HepG2 (cell line): ENCODE data around the gene SURF2. TPM values are rescaled to one million over a fixed set of nuclear protein-coding genes. Genes with fewer than 3 reads are reported as not detected.

ENCODE experiments used
- ATAC-seq: fragments of 200-7000 bp; cut with Tn5 transposase; 3 replicates; pipeline ENCODE4 v1.9.1; 2020; ENCODE audit warnings: mild to moderate bottlenecking, moderate library complexity
- BruUV-seq: library from RNA; stranded (reverse); fragments of 400-500 nt; replicated peaks from 2 replicates; lab custom pipeline; 2021; lab: Mats Ljungman, UMichigan
- CTCF ChIA-PET: fragments of 300-600 bp; formaldehyde crosslinking; extraction: SDS; loops from one replicate; lab custom pipeline; 2021; ENCODE audit warnings: low total read pairs, inconsistent platforms, low intra/inter-chr PET ratio; lab: Yijun Ruan, JAX
- POLR2A ChIA-PET: fragments of 350-600 bp; sonication (Branson Sonifier 250); formaldehyde crosslinking; loops from one replicate; lab custom pipeline; 2020; ENCODE audit warnings: antibody characterized with exemption, inconsistent platforms; lab: Yijun Ruan, JAX
- DNase-seq: peaks from one replicate; pipeline ENCODE4 v3.0.0-alpha.2; 2015; ENCODE audit warnings: low spot score
- FAIRE-seq: peaks from 3 replicates; lab custom pipeline; 2011; peaks lifted over from hg19 to GRCh38; lab: Jason Lieb, UNC
- H2AFZ ChIP-seq: one replicate; pipeline ENCODE4 v1.6.1; 2011; ENCODE audit warnings: low read length, inconsistent platforms
- H3K27ac ChIP-seq: fragments of 300-600 bp; 3 replicates; pipeline ENCODE4 v1.8.0; 2011; ENCODE audit warnings: mixed run types, mild to moderate bottlenecking, mixed read lengths, low read length, inconsistent platforms; ENCODE audit not compliant: insufficient read depth; ENCODE audit errors: extremely low read length
- H3K27me3 ChIP-seq, 2 experiments: fragments of 200-600 bp in 1 of 2; 2 replicates in 1 of 2; 3 replicates in 1 of 2; pipeline versions ENCODE4 v1.6.0 to v1.8.0; 2011; ENCODE audit warnings: low read length in 2 of 2, mild to moderate bottlenecking in 2 of 2, moderate library complexity in 2 of 2, inconsistent platforms in 1 of 2; ENCODE audit not compliant: insufficient read depth in 2 of 2, control insufficient read depth in 1 of 2
- H3K36me3 ChIP-seq, 2 experiments: fragments of 200-600 bp in 1 of 2; replicated peaks in 1 of 2; 2 replicates in 1 of 2; 3 replicates in 1 of 2; pipeline versions ENCODE4 v1.5.1 to v1.8.0; 2011; ENCODE audit warnings: low read length in 2 of 2, inconsistent platforms in 1 of 2; ENCODE audit not compliant: insufficient read depth in 2 of 2, control insufficient read depth in 1 of 2
- H3K4me1 ChIP-seq: 2 replicates; pipeline ENCODE4 v1.5.1; 2012; ENCODE audit warnings: low read length, inconsistent platforms; ENCODE audit not compliant: insufficient read depth
- H3K4me2 ChIP-seq: 2 replicates; pipeline ENCODE4 v1.6.0; 2011; ENCODE audit warnings: low read depth, low read length, inconsistent platforms
- H3K4me3 ChIP-seq, 3 experiments: fragments of 200-600 bp in 1 of 3; sonication (generic), shearing (Covaris generic) in 1 of 3; replicated peaks in 1 of 3; 2 replicates each; pipeline ENCODE4 v1.5.1; 2011 to 2016; ENCODE audit warnings: low read length in 3 of 3, inconsistent platforms in 2 of 3, low read depth in 2 of 3, mild to moderate bottlenecking in 2 of 3, control low read depth in 1 of 3, mixed read lengths in 1 of 3; ENCODE audit not compliant: insufficient read depth in 1 of 3
- H3K79me2 ChIP-seq: one replicate; pipeline ENCODE4 v1.6.1; 2011; ENCODE audit warnings: low read length, inconsistent platforms; ENCODE audit not compliant: insufficient read depth
- H3K9ac ChIP-seq: 2 replicates; pipeline ENCODE4 v1.6.0; 2011; ENCODE audit warnings: mild to moderate bottlenecking, low read depth, low read length, inconsistent platforms; ENCODE audit not compliant: insufficient read depth
- H3K9me3 ChIP-seq: 2 replicates; pipeline ENCODE4 v1.5.1; 2012; ENCODE audit warnings: mild to moderate bottlenecking, low read length
- H4K20me1 ChIP-seq: 2 replicates; pipeline ENCODE4 v1.6.0; 2011; ENCODE audit warnings: inconsistent platforms, mild to moderate bottlenecking, low read length, moderate library complexity; ENCODE audit not compliant: insufficient read depth
- AGO2 ChIP-seq: fragments of 200-400 bp; formaldehyde crosslinking; optimal IDR thresholded peaks from 2 replicates; pipeline ENCODE3; 2017; ENCODE audit warnings: mild to moderate bottlenecking, low read depth, low read length, moderate library complexity
- ATF7-NPFF ChIP-seq: sonication (generic); formaldehyde crosslinking; IDR thresholded peaks from 2 replicates; pipeline ENCODE4 v1.8.1; 2023; ENCODE audit warnings: mild to moderate bottlenecking, low read depth, missing genetic modification reagents, moderate library complexity
- NCOR1 ChIP-seq: fragments of 200-600 bp; sonication (generic); IDR thresholded peaks from 2 replicates; pipeline ENCODE4 v1.7.0; 2017; ENCODE audit warnings: antibody characterized with exemption, low read length, borderline replicate concordance
- PAF1 ChIP-seq: IDR thresholded peaks from 2 replicates; pipeline ENCODE4 v1.6.1; 2016; ENCODE audit warnings: missing genetic modification reagents, missing compliant biosample characterization
- PHF21A ChIP-seq: sonication (generic); formaldehyde crosslinking; IDR thresholded peaks from 2 replicates; pipeline ENCODE4 v1.5.0; 2020; ENCODE audit warnings: mild to moderate bottlenecking, missing genetic modification reagents
- RBFOX2 ChIP-seq: fragments of 200-400 bp; formaldehyde crosslinking; IDR thresholded peaks from 2 replicates; pipeline ENCODE4 v1.6.1; 2017; ENCODE audit warnings: low read depth, mild to moderate bottlenecking, low read length
- SNAPC5 ChIP-seq: sonication (generic); formaldehyde crosslinking; IDR thresholded peaks from 2 replicates; pipeline ENCODE4 v1.8.1; 2023; ENCODE audit warnings: mild to moderate bottlenecking, missing genetic modification reagents, borderline replicate concordance
- U2AF1 ChIP-seq: fragments of 200-400 bp; formaldehyde crosslinking; optimal IDR thresholded peaks from 2 replicates; pipeline ENCODE3; 2017; ENCODE audit warnings: mild to moderate bottlenecking, low read depth, low read length
- ZNF496 ChIP-seq: sonication (generic); formaldehyde crosslinking; IDR thresholded peaks from 2 replicates; pipeline ENCODE4 v1.8.1; 2023; ENCODE audit warnings: mild to moderate bottlenecking, moderate library complexity, missing genetic modification reagents; ENCODE audit not compliant: insufficient replicate concordance
- ZNF609 ChIP-seq: sonication (generic); formaldehyde crosslinking; IDR thresholded peaks from 2 replicates; pipeline ENCODE4 v1.4.0; 2020; ENCODE audit warnings: mild to moderate bottlenecking, missing genetic modification reagents, borderline replicate concordance
- ZXDC ChIP-seq: sonication (generic); formaldehyde crosslinking; IDR thresholded peaks from 2 replicates; pipeline ENCODE4 v1.5.0; 2020; ENCODE audit warnings: mild to moderate bottlenecking, missing genetic modification reagents
- WGBS: methylation state at CpG from one replicate; pipeline ENCODE4 v1.1.6; 2017; ENCODE audit warnings: low lambda C conversion rate; 5-methylcytosine and 5-hydroxymethylcytosine counted together
- in situ Hi-C: cut with HindIII; loops from 2 replicates; pipeline ENCODE4 v1.10.0; 2017; ENCODE audit warnings: low pct_unique_long_range_greater_than_20kb; ENCODE audit not compliant: extremely low pct_ligation_motif_present
- intact Hi-C: fragments of 100-400 bp; cut with micrococcal nuclease; formaldehyde crosslinking; loops from one replicate; pipeline ENCODE4 v1.10.0; 2022; ENCODE audit not compliant: unreplicated experiment
- polyA plus RNA-seq, 8 experiments: library from polyadenylated mRNA; depleted of rRNA in 3 of 8; stranded (reverse) in 7 of 8; unstranded in 1 of 8; fragments of >200 nt; fragmentation: Illumina TruSeq in 4 of 8; extraction: Trizol in 4 of 8; gene quantifications; 2 replicates each; pipeline versions ENCODE4 v1.2.1 to v1.2.3, GENCODE V29; 2011 to 2016; ENCODE audit warnings: low read depth in 4 of 8, missing spikeins in 1 of 8, mixed read lengths in 1 of 8; ENCODE audit not compliant: insufficient read depth in 1 of 8
- total RNA-seq, 5 experiments: library from RNA; depleted of rRNA; stranded (reverse); fragments of >200 nt; fragmentation: Illumina TruSeq; extraction: Trizol; gene quantifications; 2 replicates each; pipeline ENCODE4 v1.2.3, GENCODE V29; 2016; ENCODE audit warnings: low read depth in 1 of 5

Gene SURF2
- total and polyA plus RNA-seq, 2 of the 13 experiments (the other 11 are each of a cell fraction or from before 2014, with no cell fraction given): 6.3 to 13.6 TPM

GRCh38 chr9:133367221-133367620 lies 10.9 kb downstream of the SURF2 start:
- Histone ChIP-seq H3K9me3 (no peaks in the 10 kb centered on the region), H3K79me2 (peaks cover 73% of the 10 kb centered on the region), H3K4me2 (no peak overlapping the region), H3K27ac (no peak overlapping the region), H3K4me1 (peaks cover 50% of the 10 kb centered on the region), H4K20me1 (peaks cover 86% of the 10 kb centered on the region), H2AFZ (no peak overlapping the region), H3K9ac (no peak overlapping the region), H3K36me3 (peaks cover 29 to 97% of the 10 kb centered on the region in 2 experiments), H3K4me3 (no peak overlapping the region), H3K27me3 (no peaks in the 10 kb centered on the region)
- ChIA-PET POLR2A (no interaction called here), CTCF (no interaction called here)
- no peak for FAIRE-seq
- no peak for DNase-seq
- ATAC-seq: no peak
- 98% methylated on average over 17 of the region's 22 CpGs for WGBS
- no peak for TF ChIP-seq NCOR1
- TF ChIP-seq RBFOX2: peak; percentile 62; the same call in 1 of the 2 replicates
- no peak for TF ChIP-seq SNAPC5 (CRISPR knock-in tag)
- peak; percentile 62 for TF ChIP-seq AGO2
- intact Hi-C loops: no loop called here
- in situ Hi-C loops: no loop called here
- BruUV-seq: no TSS peak

GRCh38 chr9:133367778-133368177 lies 11.4 kb downstream of the SURF2 start:
- in situ Hi-C loops (no loop called here), intact Hi-C loops (no loop called here)
- Histone ChIP-seq H3K4me1 (peaks cover 50% of the 10 kb centered on the region), H3K36me3 (peaks cover 29 to 97% of the 10 kb centered on the region in 2 experiments), H3K4me2 (no peak overlapping the region), H3K9ac (no peak overlapping the region), H4K20me1 (peaks cover 91% of the 10 kb centered on the region), H2AFZ (no peak overlapping the region), H3K79me2 (peaks cover 78% of the 10 kb centered on the region), H3K27ac (no peak overlapping the region), H3K4me3 (no peak overlapping the region), H3K9me3 (no peaks in the 10 kb centered on the region), H3K27me3 (no peaks in the 10 kb centered on the region)
- 91% methylated on average over 10 of the region's 10 CpGs for WGBS
- no TSS peak for BruUV-seq
- CTCF ChIA-PET: no interaction called here
- ATAC-seq (no peak), DNase-seq (no peak), FAIRE-seq (no peak)
- POLR2A ChIA-PET: no interaction called here
- TF ChIP-seq ZXDC (CRISPR knock-in tag) (no peak), PHF21A (no peak), ZNF609 (CRISPR knock-in tag) (no peak), ATF7-NPFF (CRISPR knock-in tag) (no peak), PAF1 (no peak), U2AF1 (no peak), ZNF496 (CRISPR knock-in tag) (no peak)
